ENCODE data around the gene ACTR1B. TPM values are rescaled to one million over a fixed set of nuclear protein-coding genes. Genes with fewer than 3 reads are reported as not detected.

ACTR1B gene
- polyA plus RNA-seq, 3 donors, result 8.9 to 64.4 (median 9.9) TPM

GRCh38 chr2:97669448-97669847 lies 5.6 kb upstream of the ACTR1B start, which contains the start of gene C2orf92:
Gene C2orf92, plus strand, starts transcription at chr2:97669713. Its CDS starts 76 bp downstream, at chr2:97669789.
- no peak for DNase-seq
- Histone ChIP-seq H3K27ac (ENCODE audit: low read depth in 1 of 2, low read length in 2 of 2) (no peak within 1 kb of the TSS), H3K27me3 (ENCODE audit: control insufficient read depth in 2 of 2, insufficient read depth in 2 of 2, low read length in 2 of 2) (no peaks in the 10 kb centered on the region), H3K36me3 (replicated peaks in 1 of 2; ENCODE audit: control insufficient read depth in 1 of 2, insufficient read depth in 2 of 2, low read length in 2 of 2) (no peaks in the 10 kb centered on the region), H3K4me2 (replicated peaks; ENCODE audit: extremely low read depth, low read length, poor library complexity, severe bottlenecking) (no peak within 1 kb of the TSS), H4K20me1 (ENCODE audit: insufficient read depth, low read length) (no peaks in the 10 kb centered on the region), H3K9me3 (replicated peaks in 1 of 2; ENCODE audit: control insufficient read depth in 1 of 2, insufficient read depth in 1 of 2, low read length in 2 of 2) (no peaks in the 10 kb centered on the region), H2AFZ (ENCODE audit: insufficient read depth, low read depth, low read length, poor library complexity, severe bottlenecking) (no peak within 1 kb of the TSS), H3K79me2 (ENCODE audit: insufficient read depth, low read length) (no peaks in the 10 kb centered on the region), H3K4me1 (ENCODE audit: control insufficient read depth in 1 of 2, insufficient read depth in 2 of 2, low read length in 2 of 2) (peaks cover 5 to 6% of the 10 kb centered on the region in 2 donors), H3K4me3 (replicated peaks in 1 of 3; ENCODE audit: low read depth in 2 of 3, low read length in 3 of 3) (no peak within 1 kb of the TSS), H3K9ac (ENCODE audit: insufficient read depth, low read length, poor library complexity, severe bottlenecking) (no peak within 1 kb of the TSS)
- Mint-ChIP-seq H3K4me3 (no peak within 1 kb of the TSS), H3K9me3 (no peaks in the 10 kb centered on the region), H3K4me1 (peaks cover 12% of the 10 kb centered on the region), H3K27ac (peak within 1 kb of the TSS in 2 of 7 donors; percentile 40 to 50), H3K27me3 (ENCODE audit: low read depth in 3 of 3) (peaks cover 0 to 5% (median 2%) of the 10 kb centered on the region in 3 donors), H3K36me3 (no peaks in the 10 kb centered on the region)
- WGBS (ENCODE audit: insufficient coverage), result 92% methylated on average over 2 of the region's 6 CpGs
- no peak for TF ChIP-seq CTCF (IDR thresholded peaks at IDR 0.05)
- intact Hi-C loops (cut with micrococcal nuclease), result loop anchor here in 1 of 2 donors (10.0 kb wide), 1 partner anchor 1035 kb away; the partner anchor contains the start of gene KANSL3

- H3K9me3 Mint-ChIP-seq, result peaks cover 0 to 1% (median 0%) of the 10 kb centered on the region in 7 donors
- peaks cover 20 to 23% of the 10 kb centered on the region in 2 donors for H3K4me1 ChIP-seq (ENCODE audit: control insufficient read depth in 1 of 2, insufficient read depth in 2 of 2, low read length in 2 of 2)
Observed at GRCh38 chr2:97664636-97664970, 759 bp upstream of the ACTR1B start.

More at GRCh38 chr2:97664636-97664970, 759 bp upstream of the ACTR1B start:
- Histone ChIP-seq H3K27me3 (ENCODE audit: control insufficient read depth in 2 of 2, insufficient read depth in 2 of 2, low read length in 2 of 2) (no peaks in the 10 kb centered on the region), H3K79me2 (ENCODE audit: insufficient read depth, low read length) (peaks cover 32% of the 10 kb centered on the region), H3K4me2 (replicated peaks; ENCODE audit: extremely low read depth, low read length, poor library complexity, severe bottlenecking) (peak overlapping the region; percentile 93), H3K9me3 (replicated peaks in 1 of 2; ENCODE audit: control insufficient read depth in 1 of 2, insufficient read depth in 1 of 2, low read length in 2 of 2) (no peaks in the 10 kb centered on the region), H2AFZ (ENCODE audit: insufficient read depth, low read depth, low read length, poor library complexity, severe bottlenecking) (peak overlapping the region; percentile 82), H3K9ac (ENCODE audit: insufficient read depth, low read length, poor library complexity, severe bottlenecking) (peak overlapping the region; percentile 86), H3K27ac (ENCODE audit: low read depth in 1 of 2, low read length in 2 of 2) (peak overlapping the region; percentile 92 to 94), H3K36me3 (replicated peaks in 1 of 2; ENCODE audit: control insufficient read depth in 1 of 2, insufficient read depth in 2 of 2, low read length in 2 of 2) (peaks cover 6 to 8% of the 10 kb centered on the region in 2 donors), H4K20me1 (ENCODE audit: insufficient read depth, low read length) (peaks cover 11% of the 10 kb centered on the region), H3K4me3 (replicated peaks in 1 of 3; ENCODE audit: low read depth in 2 of 3, low read length in 3 of 3) (peak overlapping the region; percentile 63 to 84 (median 75))
- intact Hi-C loops (cut with micrococcal nuclease), result loop anchor here in 1 of 2 donors (10.0 kb wide), 1 partner anchor 1030 kb away; the partner anchor contains the start of gene KANSL3
- peaks cover 9 to 11% of the 10 kb centered on the region in 2 donors for H3K36me3 Mint-ChIP-seq
- TF ChIP-seq CTCF (IDR thresholded peaks at IDR 0.05), result peak; percentile 13
- H3K4me3 Mint-ChIP-seq, result peak overlapping the region; percentile 89 to 94
- peaks cover 0 to 4% (median 2%) of the 10 kb centered on the region in 3 donors for H3K27me3 Mint-ChIP-seq (ENCODE audit: low read depth in 3 of 3)
- peak overlapping the region; percentile 92 to 98 (median 96) for H3K27ac Mint-ChIP-seq
- WGBS (ENCODE audit: insufficient coverage), result 0% methylated on average over 3 of the region's 21 CpGs
- no peak for DNase-seq
- peaks cover 36% of the 10 kb centered on the region for H3K4me1 Mint-ChIP-seq
